Fibroblast of skin of scalp (primary cell): ENCODE results near the gene TIAM2.
"Not testable (repeated sequence)": the region's sequence is repeated elsewhere in the genome, so short reads cannot be mapped to it uniquely, and the experiment has no call there.

Experiments used
- DNase-seq: peaks from one replicate; pipeline ENCODE4 v3.0.0-alpha.2; 2013

The TIAM2 gene

GRCh38 chr6:155171747-155172449 lies 176.8 kb downstream of the TIAM2 start:
- peak; percentile 74 for DNase-seq

- no peak for DNase-seq
Measured at GRCh38 chr6:155173488-155173887, 178.4 kb downstream of the TIAM2 start.

- DNase-seq = peak; percentile 84
Measured at GRCh38 chr6:155174576-155175211, 179.6 kb downstream of the TIAM2 start.

GRCh38 chr6:155177363-155177961 lies 182.3 kb downstream of the TIAM2 start:
- peak; percentile 75 for DNase-seq

GRCh38 chr6:155181498-155181897 lies 186.4 kb downstream of the TIAM2 start:
- no peak for DNase-seq

GRCh38 chr6:155182103-155182502 lies 187.0 kb downstream of the TIAM2 start:
- no peak for DNase-seq

GRCh38 chr6:155183095-155183494 lies 188.0 kb downstream of the TIAM2 start:
- no peak for DNase-seq

- DNase-seq = not testable (repeated sequence)
Measured at GRCh38 chr6:155185041-155185440, 189.9 kb downstream of the TIAM2 start.

GRCh38 chr6:155185544-155185943 lies 190.4 kb downstream of the TIAM2 start:
- DNase-seq = peak; percentile 31

GRCh38 chr6:155186052-155186658 lies 191.0 kb downstream of the TIAM2 start:
- no peak for DNase-seq

- DNase-seq = no peak
Measured at GRCh38 chr6:155187106-155187505, 192.0 kb downstream of the TIAM2 start.

GRCh38 chr6:155187994-155188706 lies 193.0 kb downstream of the TIAM2 start:
- peak; percentile 48 for DNase-seq

GRCh38 chr6:155188707-155189496 lies 193.8 kb downstream of the TIAM2 start:
- DNase-seq = peak; percentile 92

GRCh38 chr6:155190677-155191076 lies 195.6 kb downstream of the TIAM2 start:
- no peak for DNase-seq

- DNase-seq = no peak
Measured at GRCh38 chr6:155193526-155193925, 198.4 kb downstream of the TIAM2 start.

- DNase-seq = no peak
Measured at GRCh38 chr6:155194399-155194798, 199.3 kb downstream of the TIAM2 start.

GRCh38 chr6:155195903-155196302 lies 200.8 kb downstream of the TIAM2 start:
- no peak for DNase-seq

- DNase-seq = no peak
Measured at GRCh38 chr6:155196911-155197310, 201.8 kb downstream of the TIAM2 start.

- no peak for DNase-seq
Measured at GRCh38 chr6:155197932-155198331, 202.8 kb downstream of the TIAM2 start.

- no peak for DNase-seq
Measured at GRCh38 chr6:155200012-155200411, 204.9 kb downstream of the TIAM2 start.

- DNase-seq = peak; percentile 80
Measured at GRCh38 chr6:155201461-155202226, 206.5 kb downstream of the TIAM2 start.
